COR-L47 (cell line): ENCODE data around the gene PRRC2A.
"Not testable (repeated sequence)": the region's sequence is repeated elsewhere in the genome, so short reads cannot be mapped to it uniquely, and the experiment has no call there.

Experiments
- DNase-seq: peaks from one replicate; lab custom pipeline; 2025; lab: John Stamatoyannopoulos, UW

Gene PRRC2A

GRCh38 chr6:31586008-31586407 lies 34.5 kb upstream of the PRRC2A start, which contains the start of gene LST1:
Gene LST1, plus strand, starts transcription at chr6:31586277. Its CDS starts 1,023 bp downstream, at chr6:31587300.
- DNase-seq = no peak

- no peak for DNase-seq
These were observed 33.8 kb upstream of the PRRC2A start for GRCh38 chr6:31586599-31587281.

GRCh38 chr6:31587791-31588777 lies 32.4 kb upstream of the PRRC2A start:
- no peak for DNase-seq

GRCh38 chr6:31588871-31589650 lies 31.5 kb upstream of the PRRC2A start:
- DNase-seq = no peak

GRCh38 chr6:31590691-31591090 lies 29.8 kb upstream of the PRRC2A start:
- not testable (repeated sequence) for DNase-seq

- no peak for DNase-seq
These were observed 28.1 kb upstream of the PRRC2A start for GRCh38 chr6:31592396-31592771.

GRCh38 chr6:31597006-31597405 lies 23.5 kb upstream of the PRRC2A start:
- DNase-seq = peak; percentile 14

- no peak for DNase-seq
These were observed 13.2 kb upstream of the PRRC2A start for GRCh38 chr6:31607317-31607716.

- peak; percentile 73 for DNase-seq
These were observed 10.8 kb upstream of the PRRC2A start for GRCh38 chr6:31609519-31610406.

- DNase-seq = no peak
These were observed 9.5 kb upstream of the PRRC2A start for GRCh38 chr6:31610968-31611367.

GRCh38 chr6:31614075-31614619 lies 6.4 kb upstream of the PRRC2A start:
- no peak for DNase-seq

- no peak for DNase-seq
These were observed 5.6 kb upstream of the PRRC2A start, which contains the start of gene AIF1 for GRCh38 chr6:31614684-31615578. Gene AIF1, plus strand, starts transcription at chr6:31615234. Its CDS starts 96 bp downstream, at chr6:31615330.

- no peak for DNase-seq
These were observed 4.8 kb upstream of the PRRC2A start for GRCh38 chr6:31615748-31616147.

- DNase-seq = no peak
These were observed 3.5 kb upstream of the PRRC2A start for GRCh38 chr6:31617010-31617409.

- peak; percentile 99 for DNase-seq
These were observed 520 bp upstream of the PRRC2A start for GRCh38 chr6:31619805-31620585.

GRCh38 chr6:31621320-31621939 lies 915 bp downstream of the PRRC2A start:
- DNase-seq = no peak

- DNase-seq = no peak
These were observed 1.5 kb downstream of the PRRC2A start for GRCh38 chr6:31621991-31622390.

- DNase-seq = no peak
These were observed 2.2 kb downstream of the PRRC2A start for GRCh38 chr6:31622684-31623091.
